ENCODE data around the gene BAZ2A. TPM values are rescaled to one million over a fixed set of nuclear protein-coding genes. Genes with fewer than 3 reads are reported as not detected.

Gene BAZ2A
- total RNA-seq, 1 donor from 2014 or later, result 128 TPM

DNA sequence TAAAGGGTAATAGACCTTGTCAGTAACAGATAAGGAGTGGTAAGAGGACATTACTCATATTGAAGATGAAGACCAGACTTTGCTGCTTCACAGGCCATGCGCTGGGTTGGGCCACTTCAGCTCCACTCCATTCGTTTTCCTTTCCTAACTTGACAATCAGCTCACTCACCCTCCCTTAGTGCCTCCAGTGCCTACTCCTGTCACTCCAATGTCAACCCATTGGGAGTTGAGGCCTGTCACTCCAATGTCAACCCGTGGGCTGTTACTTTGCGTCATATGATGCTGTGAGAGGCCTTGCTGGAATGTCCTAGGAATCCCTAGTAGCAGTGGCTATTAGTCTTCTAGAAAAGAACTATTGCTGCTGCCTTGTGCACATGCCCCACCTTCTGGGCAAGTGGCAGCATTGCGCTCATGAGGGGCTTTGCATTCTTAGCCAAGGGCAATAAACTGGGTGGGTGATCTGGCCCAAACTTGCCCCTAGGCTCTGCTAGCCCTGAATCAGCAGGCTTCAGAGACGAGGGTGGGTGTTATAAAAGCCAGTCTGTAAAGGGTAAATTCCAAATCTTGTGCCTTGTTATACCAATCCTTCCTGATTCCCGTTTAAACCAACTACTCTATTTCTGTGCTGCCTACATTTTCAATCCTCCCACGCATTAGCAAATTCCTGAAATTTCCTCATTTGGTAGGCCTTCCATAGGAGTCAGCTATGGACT is 36.1 kb downstream of the BAZ2A start:
- peaks cover 7% of the 10 kb centered on the region for H3K36me3 Mint-ChIP-seq (ENCODE audit: insufficient read depth)
- peak; percentile 45 for DNase-seq (ENCODE audit: low spot score, unreplicated experiment)
- H3K4me1 Mint-ChIP-seq (ENCODE audit: low read depth), result peaks cover 1% of the 10 kb centered on the region
- no peaks in the 10 kb centered on the region for H3K9me3 Mint-ChIP-seq (ENCODE audit: low read depth)
- H3K27me3 Mint-ChIP-seq, result no peaks in the 10 kb centered on the region
- TF ChIP-seq, protein P1, sequence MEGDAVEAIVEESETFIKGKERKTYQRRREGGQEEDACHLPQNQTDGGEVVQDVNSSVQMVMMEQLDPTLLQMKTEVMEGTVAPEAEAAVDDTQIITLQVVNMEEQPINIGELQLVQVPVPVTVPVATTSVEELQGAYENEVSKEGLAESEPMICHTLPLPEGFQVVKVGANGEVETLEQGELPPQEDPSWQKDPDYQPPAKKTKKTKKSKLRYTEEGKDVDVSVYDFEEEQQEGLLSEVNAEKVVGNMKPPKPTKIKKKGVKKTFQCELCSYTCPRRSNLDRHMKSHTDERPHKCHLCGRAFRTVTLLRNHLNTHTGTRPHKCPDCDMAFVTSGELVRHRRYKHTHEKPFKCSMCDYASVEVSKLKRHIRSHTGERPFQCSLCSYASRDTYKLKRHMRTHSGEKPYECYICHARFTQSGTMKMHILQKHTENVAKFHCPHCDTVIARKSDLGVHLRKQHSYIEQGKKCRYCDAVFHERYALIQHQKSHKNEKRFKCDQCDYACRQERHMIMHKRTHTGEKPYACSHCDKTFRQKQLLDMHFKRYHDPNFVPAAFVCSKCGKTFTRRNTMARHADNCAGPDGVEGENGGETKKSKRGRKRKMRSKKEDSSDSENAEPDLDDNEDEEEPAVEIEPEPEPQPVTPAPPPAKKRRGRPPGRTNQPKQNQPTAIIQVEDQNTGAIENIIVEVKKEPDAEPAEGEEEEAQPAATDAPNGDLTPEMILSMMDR (IDR thresholded peaks at IDR 0.05; ENCODE audit: unreplicated experiment), result peak; percentile 79
- peak overlapping the region; percentile 75 for H3K27ac Mint-ChIP-seq
- no peak overlapping the region for H3K4me3 Mint-ChIP-seq (ENCODE audit: low read depth)

DNA sequence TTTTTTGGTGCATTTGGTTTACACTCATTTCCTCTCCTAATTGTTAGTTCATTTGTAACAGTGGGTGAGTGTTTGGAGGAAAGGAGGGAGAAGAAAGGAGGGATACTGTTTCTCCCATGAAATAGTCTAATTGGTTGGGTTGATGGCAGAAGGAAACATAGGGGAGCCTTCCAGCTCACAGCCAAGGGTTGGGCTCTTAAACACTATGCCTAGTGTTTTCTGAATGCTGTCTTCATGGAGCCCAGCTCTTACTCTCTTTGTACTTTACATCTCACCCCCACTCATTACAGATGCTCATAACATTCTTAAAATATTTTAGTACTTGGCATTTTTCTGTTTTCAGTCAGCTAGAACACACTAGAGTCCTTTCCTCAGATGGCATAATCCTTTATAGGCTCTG is 38.2 kb downstream of the BAZ2A start:
- Mint-ChIP-seq H3K9me3 (ENCODE audit: low read depth) (no peaks in the 10 kb centered on the region), H3K4me3 (ENCODE audit: low read depth) (no peak overlapping the region), H3K4me1 (ENCODE audit: low read depth) (peaks cover 1% of the 10 kb centered on the region), H3K27me3 (no peaks in the 10 kb centered on the region), H3K36me3 (ENCODE audit: insufficient read depth) (peaks cover 17% of the 10 kb centered on the region), H3K27ac (peak overlapping the region; percentile 45)
- no peak for DNase-seq (ENCODE audit: low spot score, unreplicated experiment)
- TF ChIP-seq, protein P1 (IDR thresholded peaks at IDR 0.05; ENCODE audit: unreplicated experiment), result no peak

DNA sequence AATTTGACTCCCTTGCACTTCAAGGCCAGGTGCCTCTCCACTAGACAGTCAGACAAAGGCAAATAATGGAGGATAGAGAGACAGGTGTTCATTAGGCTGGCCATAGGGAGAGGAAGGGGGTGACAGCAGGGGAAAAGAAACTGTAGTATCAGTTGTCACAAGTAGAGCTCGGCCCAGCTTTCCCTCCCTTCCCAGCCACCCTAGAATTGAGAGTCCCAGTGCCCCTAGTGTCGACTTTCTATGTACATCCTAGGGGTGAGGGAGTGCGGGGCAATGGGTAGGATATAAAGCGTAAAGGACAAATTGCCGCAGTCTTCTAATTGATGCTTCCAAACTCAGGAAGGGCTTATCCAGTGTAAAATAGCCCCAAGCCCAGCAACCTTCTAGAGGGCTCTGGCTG is 39.0 kb downstream of the BAZ2A start:
- no peaks in the 10 kb centered on the region for H3K27me3 Mint-ChIP-seq
- H3K4me1 Mint-ChIP-seq (ENCODE audit: low read depth), result peaks cover 1% of the 10 kb centered on the region
- peak overlapping the region; percentile 23 for H3K27ac Mint-ChIP-seq
- H3K4me3 Mint-ChIP-seq (ENCODE audit: low read depth), result no peak overlapping the region
- DNase-seq (ENCODE audit: low spot score, unreplicated experiment), result no peak
- H3K36me3 Mint-ChIP-seq (ENCODE audit: insufficient read depth), result peaks cover 17% of the 10 kb centered on the region
- TF ChIP-seq, protein P1 (IDR thresholded peaks at IDR 0.05; ENCODE audit: unreplicated experiment), result no peak
- H3K9me3 Mint-ChIP-seq (ENCODE audit: low read depth), result no peaks in the 10 kb centered on the region

DNA sequence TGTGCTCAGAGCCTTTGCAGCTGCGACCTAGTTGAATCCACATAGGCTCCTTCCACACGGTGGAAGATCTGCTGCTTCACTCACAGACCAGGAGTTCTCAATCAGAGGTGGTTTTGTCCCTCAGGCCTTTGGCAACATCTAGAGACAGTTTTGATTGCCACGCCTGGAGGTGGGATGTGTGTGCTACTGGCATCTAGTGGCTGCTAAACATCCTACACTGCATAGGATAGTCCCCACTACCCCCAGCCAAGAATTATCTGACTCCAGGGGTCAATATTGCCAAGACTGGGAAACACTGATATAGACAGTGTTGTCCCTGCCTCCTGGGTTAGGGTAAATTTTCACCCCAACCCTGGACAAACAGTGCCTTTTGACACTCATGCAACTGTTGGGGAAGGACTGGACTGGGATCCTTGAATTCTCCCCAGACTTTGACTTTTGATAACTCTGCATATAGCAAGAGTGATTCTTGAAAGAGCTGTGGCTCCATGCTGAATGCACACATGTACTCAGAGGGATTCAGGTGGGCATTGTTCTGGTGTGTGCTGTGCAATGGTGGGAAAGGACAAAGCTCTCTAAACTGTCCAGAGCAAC is 39.8 kb downstream of the BAZ2A start:
- Mint-ChIP-seq H3K27ac (peak overlapping the region; percentile 72), H3K9me3 (ENCODE audit: low read depth) (no peaks in the 10 kb centered on the region), H3K4me1 (ENCODE audit: low read depth) (peaks cover 1% of the 10 kb centered on the region), H3K36me3 (ENCODE audit: insufficient read depth) (peaks cover 17% of the 10 kb centered on the region), H3K27me3 (no peaks in the 10 kb centered on the region), H3K4me3 (ENCODE audit: low read depth) (no peak overlapping the region)
- TF ChIP-seq, protein P1 (IDR thresholded peaks at IDR 0.05; ENCODE audit: unreplicated experiment), result peak; percentile 46
- no peak for DNase-seq (ENCODE audit: low spot score, unreplicated experiment)

DNA sequence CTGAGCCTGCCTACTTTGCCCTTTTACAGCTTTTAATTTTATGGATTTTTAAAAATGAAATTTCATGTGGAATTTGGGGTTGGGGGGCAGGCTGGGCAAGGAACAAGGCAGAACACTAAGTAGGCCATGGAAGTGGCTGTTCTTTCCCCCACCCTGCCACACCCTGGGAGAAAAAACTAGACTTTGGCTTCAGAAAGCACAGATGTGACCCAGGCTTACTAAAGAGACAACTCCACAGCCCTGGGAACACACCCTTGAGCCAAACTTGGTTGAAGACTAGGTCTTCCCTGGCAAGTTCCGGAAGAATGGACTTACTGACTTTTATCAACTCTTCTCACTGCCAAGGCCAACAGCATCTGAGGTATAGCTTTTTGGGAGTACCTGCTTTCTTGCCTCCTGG is 40.3 kb downstream of the BAZ2A start:
- H3K27ac Mint-ChIP-seq, result no peak overlapping the region
- no peak overlapping the region for H3K4me3 Mint-ChIP-seq (ENCODE audit: low read depth)
- H3K9me3 Mint-ChIP-seq (ENCODE audit: low read depth), result no peaks in the 10 kb centered on the region
- H3K27me3 Mint-ChIP-seq, result no peaks in the 10 kb centered on the region
- no peak for DNase-seq (ENCODE audit: low spot score, unreplicated experiment)
- TF ChIP-seq, protein P1 (IDR thresholded peaks at IDR 0.05; ENCODE audit: unreplicated experiment), result no peak
- peaks cover 17% of the 10 kb centered on the region for H3K36me3 Mint-ChIP-seq (ENCODE audit: insufficient read depth)
- peaks cover 1% of the 10 kb centered on the region for H3K4me1 Mint-ChIP-seq (ENCODE audit: low read depth)
